ENCODE results near the gene TMIE.

TMIE gene

GRCh38 chr3:46668116-46668515, 33.1 kb upstream of the TMIE start:
- H3K9me3 ChIP-seq (ENCODE audit: insufficient read depth, low read length): no peaks in the 10 kb centered on the region
- no peak overlapping the region for H3K4me2 ChIP-seq (ENCODE audit: low read length)
- no peaks in the 10 kb centered on the region for H3K4me1 ChIP-seq (ENCODE audit: low read length)
- no peak overlapping the region for H3K4me3 ChIP-seq (ENCODE audit: low read length)
- no peak overlapping the region for H3K27ac ChIP-seq (ENCODE audit: low read length)
- H3K36me3 ChIP-seq (replicated peaks; ENCODE audit: low read depth, low read length): no peaks in the 10 kb centered on the region
- no peaks in the 10 kb centered on the region for H3K79me2 ChIP-seq (ENCODE audit: low read length)
- no peaks in the 10 kb centered on the region for H4K20me1 ChIP-seq (ENCODE audit: insufficient read depth, low read length)
- no peak overlapping the region for H3K9ac ChIP-seq (ENCODE audit: low read length)
- no peak overlapping the region for H2AFZ ChIP-seq (ENCODE audit: low read depth, low read length)
- TF ChIP-seq CTCF (IDR thresholded peaks at IDR 0.05; ENCODE audit: low read depth, low read length): no peak
- TF ChIP-seq EZH2phosphoT487 (IDR thresholded peaks at IDR 0.05; ENCODE audit: low read depth): no peak
- 0 out of 2 replicates have a peak, but pooled peaks cover 5% of the 10 kb centered on the region for H3K27me3 ChIP-seq (ENCODE audit: low read depth, low read length)

- Histone ChIP-seq H3K36me3 (replicated peaks; ENCODE audit: low read depth, low read length) (no peaks in the 10 kb centered on the region), H3K4me2 (ENCODE audit: low read length) (no peak overlapping the region), H2AFZ (ENCODE audit: low read depth, low read length) (no peak overlapping the region), H3K4me3 (ENCODE audit: low read length) (no peak overlapping the region), H4K20me1 (ENCODE audit: insufficient read depth, low read length) (no peaks in the 10 kb centered on the region), H3K27ac (ENCODE audit: low read length) (no peak overlapping the region), H3K9ac (ENCODE audit: low read length) (no peak overlapping the region), H3K79me2 (ENCODE audit: low read length) (no peaks in the 10 kb centered on the region), H3K9me3 (ENCODE audit: insufficient read depth, low read length) (no peaks in the 10 kb centered on the region), H3K27me3 (ENCODE audit: low read depth, low read length) (0 out of 2 replicates have a peak, but pooled peaks cover under 1% of the 10 kb centered on the region), H3K4me1 (ENCODE audit: low read length) (no peaks in the 10 kb centered on the region)
- TF ChIP-seq EZH2phosphoT487 (IDR thresholded peaks at IDR 0.05; ENCODE audit: low read depth) (no peak), CTCF (IDR thresholded peaks at IDR 0.05; ENCODE audit: low read depth, low read length) (no peak)
These were observed 32.6 kb upstream of the TMIE start for GRCh38 chr3:46668591-46668990.

GRCh38 chr3:46669191-46669999, 31.8 kb upstream of the TMIE start:
- H3K4me1 ChIP-seq (ENCODE audit: low read length): no peaks in the 10 kb centered on the region
- TF ChIP-seq CTCF (IDR thresholded peaks at IDR 0.05; ENCODE audit: low read depth, low read length): no peak
- no peak for TF ChIP-seq EZH2phosphoT487 (IDR thresholded peaks at IDR 0.05; ENCODE audit: low read depth)

GRCh38 chr3:46670000-46670890, 30.9 kb upstream of the TMIE start:
- H3K27me3 ChIP-seq (ENCODE audit: low read depth, low read length): no peaks in the 10 kb centered on the region
- no peak for TF ChIP-seq EZH2phosphoT487 (IDR thresholded peaks at IDR 0.05; ENCODE audit: low read depth)
- no peak for TF ChIP-seq CTCF (IDR thresholded peaks at IDR 0.05; ENCODE audit: low read depth, low read length)
- H3K36me3 ChIP-seq (replicated peaks; ENCODE audit: low read depth, low read length): no peaks in the 10 kb centered on the region
- no peaks in the 10 kb centered on the region for H3K79me2 ChIP-seq (ENCODE audit: low read length)
- H2AFZ ChIP-seq (ENCODE audit: low read depth, low read length): no peak overlapping the region
- H3K4me1 ChIP-seq (ENCODE audit: low read length): no peaks in the 10 kb centered on the region
- H3K27ac ChIP-seq (ENCODE audit: low read length): no peak overlapping the region
- no peak overlapping the region for H3K4me3 ChIP-seq (ENCODE audit: low read length)
- no peaks in the 10 kb centered on the region for H4K20me1 ChIP-seq (ENCODE audit: insufficient read depth, low read length)
- H3K4me2 ChIP-seq (ENCODE audit: low read length): no peak overlapping the region
- H3K9me3 ChIP-seq (ENCODE audit: insufficient read depth, low read length): no peaks in the 10 kb centered on the region
- no peak overlapping the region for H3K9ac ChIP-seq (ENCODE audit: low read length)

More at GRCh38 chr3:46669191-46669999, 31.8 kb upstream of the TMIE start:
- H3K27ac ChIP-seq (ENCODE audit: low read length): no peak overlapping the region
- no peaks in the 10 kb centered on the region for H3K79me2 ChIP-seq (ENCODE audit: low read length)
- no peak overlapping the region for H3K4me3 ChIP-seq (ENCODE audit: low read length)
- no peaks in the 10 kb centered on the region for H3K36me3 ChIP-seq (replicated peaks; ENCODE audit: low read depth, low read length)
- H2AFZ ChIP-seq (ENCODE audit: low read depth, low read length): no peak overlapping the region
- H3K9ac ChIP-seq (ENCODE audit: low read length): no peak overlapping the region
- no peak overlapping the region for H3K4me2 ChIP-seq (ENCODE audit: low read length)
- no peaks in the 10 kb centered on the region for H3K27me3 ChIP-seq (ENCODE audit: low read depth, low read length)
- no peaks in the 10 kb centered on the region for H3K9me3 ChIP-seq (ENCODE audit: insufficient read depth, low read length)
- H4K20me1 ChIP-seq (ENCODE audit: insufficient read depth, low read length): no peaks in the 10 kb centered on the region
